Measurements from ENCODE around the gene NPR1.

The NPR1 gene

GRCh38 chr1:153728305-153729066 lies 50.0 kb downstream of the NPR1 start:
- DNase-seq: no peak

GRCh38 chr1:153730468-153730988 lies 52.0 kb downstream of the NPR1 start:
- DNase-seq: no peak

- DNase-seq: no peak
Measured at GRCh38 chr1:153733970-153734369, 55.5 kb downstream of the NPR1 start.

- DNase-seq: no peak
Measured at GRCh38 chr1:153734396-153735089, 56.1 kb downstream of the NPR1 start.

- no peak for DNase-seq
Measured at GRCh38 chr1:153735090-153735420, 56.6 kb downstream of the NPR1 start.

- no peak for DNase-seq
Measured at GRCh38 chr1:153741986-153742385, 63.5 kb downstream of the NPR1 start.

GRCh38 chr1:153742411-153743142 lies 64.1 kb downstream of the NPR1 start:
- peak; percentile 17 for DNase-seq

Data from GDM1 (cell line).